CD14-positive monocyte (primary cell): ENCODE data around the gene ZNF584. TPM values are rescaled to one million over a fixed set of nuclear protein-coding genes. Genes with fewer than 3 reads are reported as not detected.

Source experiments
- DNase-seq, 3 donors: peaks; one replicate each; pipeline ENCODE4 v3.0.0-alpha.2; 2011 to 2022
- H2AFZ ChIP-seq: 2 replicates; pipeline ENCODE4 v1.6.0; 2012; ENCODE audit warnings: mild to moderate bottlenecking, low read depth, low read length, inconsistent platforms; ENCODE audit not compliant: insufficient read depth, poor library complexity, severe bottlenecking
- H3K27ac ChIP-seq, 2 donors: 1 replicate in 1 of 2; 2 replicates in 1 of 2; pipeline ENCODE4 v1.5.1; 2012 to 2013; ENCODE audit warnings: low read length in 2 of 2, control low read depth in 1 of 2, inconsistent platforms in 1 of 2, low read depth in 1 of 2, mild to moderate bottlenecking in 1 of 2
- H3K27me3 ChIP-seq, 2 donors: one replicate each; pipeline versions ENCODE4 v1.6.0 to v1.6.1; 2011 to 2013; ENCODE audit warnings: low read length in 2 of 2; ENCODE audit not compliant: control insufficient read depth in 2 of 2, insufficient read depth in 2 of 2
- H3K36me3 ChIP-seq, 2 donors: replicated peaks in 1 of 2; 1 replicate in 1 of 2; 2 replicates in 1 of 2; pipeline versions ENCODE4 v1.5.1 to v1.6.1; 2012 to 2013; ENCODE audit warnings: low read length in 2 of 2, control low read depth in 1 of 2, inconsistent platforms in 1 of 2, mild to moderate bottlenecking in 1 of 2; ENCODE audit not compliant: insufficient read depth in 2 of 2, control insufficient read depth in 1 of 2
- H3K4me1 ChIP-seq, 2 donors: 1 replicate in 1 of 2; 2 replicates in 1 of 2; pipeline versions ENCODE4 v1.5.1 to v1.6.1; 2012 to 2013; ENCODE audit warnings: low read length in 2 of 2, control low read depth in 1 of 2, inconsistent platforms in 1 of 2, mild to moderate bottlenecking in 1 of 2, moderate library complexity in 1 of 2; ENCODE audit not compliant: insufficient read depth in 2 of 2, control insufficient read depth in 1 of 2
- H3K4me2 ChIP-seq: replicated peaks from 2 replicates; pipeline ENCODE3; 2012; ENCODE audit warnings: low read length, moderate library complexity, mild to moderate bottlenecking; ENCODE audit not compliant: poor library complexity, severe bottlenecking; ENCODE audit errors: extremely low read depth
- H3K4me3 ChIP-seq, 3 experiments: fragments of 200-600 bp in 1 of 3; sonication (generic) in 1 of 3; replicated peaks in 1 of 3; 1 replicate in 2 of 3; 2 replicates in 1 of 3; pipeline ENCODE4 v1.5.1; 2011 to 2013; ENCODE audit warnings: low read length in 3 of 3, mild to moderate bottlenecking in 3 of 3, control low read depth in 2 of 3, low read depth in 2 of 3, inconsistent platforms in 1 of 3, moderate library complexity in 1 of 3
- H3K79me2 ChIP-seq: 2 replicates; pipeline ENCODE4 v1.6.0; 2012; ENCODE audit warnings: mild to moderate bottlenecking, control low read depth, inconsistent platforms, low read length, moderate library complexity; ENCODE audit not compliant: insufficient read depth
- H3K9ac ChIP-seq: 2 replicates; pipeline ENCODE4 v1.6.0; 2017; ENCODE audit warnings: low read length, mild to moderate bottlenecking; ENCODE audit not compliant: insufficient read depth, poor library complexity, severe bottlenecking
- H3K9me3 ChIP-seq, 2 donors: replicated peaks in 1 of 2; 1 replicate in 1 of 2; 2 replicates in 1 of 2; pipeline versions ENCODE4 v1.5.1 to v1.6.1; 2012 to 2013; ENCODE audit warnings: low read length in 2 of 2, control low read depth in 1 of 2; ENCODE audit not compliant: control insufficient read depth in 1 of 2, insufficient read depth in 1 of 2
- H4K20me1 ChIP-seq: 2 replicates; pipeline ENCODE4 v1.6.0; 2012; ENCODE audit warnings: mild to moderate bottlenecking, low read length, control low read depth, moderate library complexity; ENCODE audit not compliant: insufficient read depth
- H3K27ac Mint-ChIP-seq, 7 donors: one replicate each; pipeline ENCODE4 v1.8.0; 2020; ENCODE audit warnings: mild to moderate bottlenecking in 7 of 7, mixed read lengths in 7 of 7, moderate library complexity in 6 of 7, inconsistent platforms in 2 of 7
- H3K27me3 Mint-ChIP-seq, 3 donors: one replicate each; pipeline ENCODE4 v1.8.0; 2021 to 2022; ENCODE audit warnings: low read depth in 3 of 3, mild to moderate bottlenecking in 3 of 3, mixed read lengths in 3 of 3, moderate library complexity in 3 of 3, inconsistent platforms in 1 of 3
- H3K36me3 Mint-ChIP-seq, 2 donors: one replicate each; pipeline ENCODE4 v1.8.0; 2020; ENCODE audit warnings: mixed read lengths in 2 of 2, inconsistent platforms in 1 of 2, mild to moderate bottlenecking in 1 of 2
- H3K4me1 Mint-ChIP-seq: one replicate; pipeline ENCODE4 v1.8.0; 2020; ENCODE audit warnings: mild to moderate bottlenecking, mixed read lengths
- H3K4me3 Mint-ChIP-seq, 2 donors: one replicate each; pipeline ENCODE4 v1.8.0; 2020; ENCODE audit warnings: mild to moderate bottlenecking in 2 of 2, mixed read lengths in 2 of 2, moderate library complexity in 1 of 2
- H3K9me3 Mint-ChIP-seq, 7 donors: one replicate each; pipeline ENCODE4 v1.8.0; 2020 to 2022; ENCODE audit warnings: mixed read lengths in 7 of 7, mild to moderate bottlenecking in 6 of 7, moderate library complexity in 6 of 7, inconsistent platforms in 2 of 7
- CTCF ChIP-seq: fragments of 200-600 bp; IDR thresholded peaks from one replicate; pipeline ENCODE4 v1.8.0; 2022; ENCODE audit warnings: antibody characterized with exemption, mild to moderate bottlenecking
- WGBS: methylation state at CpG from one replicate; pipeline ENCODE4 v1.1.5; 2013; ENCODE audit warnings: missing lambda C conversion rate; ENCODE audit not compliant: insufficient coverage; 5-methylcytosine and 5-hydroxymethylcytosine counted together
- intact Hi-C, 2 donors: fragments of 100-400 bp; cut with micrococcal nuclease; formaldehyde crosslinking; loops; one replicate each; pipeline versions ENCODE4 v1.15.0 to v1.15.1; 2023
- polyA plus RNA-seq, 3 donors: library from polyadenylated mRNA; depleted of rRNA in 1 of 3; unstranded in 2 of 3; stranded (reverse) in 1 of 3; fragments of 300-500 nt in 2 of 3; fragments of >200 nt in 1 of 3; fragmentation: Illumina TruSeq in 2 of 3; gene quantifications; 1 replicate in 2 of 3; 2 replicates in 1 of 3; pipeline ENCODE4 v1.2.3, GENCODE V29; 2012 to 2021

The ZNF584 gene
- polyA plus RNA-seq, 3 donors: 1.2 to 3.1 (median 1.7) TPM

GRCh38 chr19:58417071-58417470 lies 8.6 kb downstream of the ZNF584 start:
- Histone ChIP-seq H3K4me3 (no peak overlapping the region), H4K20me1 (no peaks in the 10 kb centered on the region), H3K27me3 (no peaks in the 10 kb centered on the region), H3K27ac (no peak overlapping the region), H3K9me3 (peaks cover 29 to 58% of the 10 kb centered on the region in 2 donors), H2AFZ (no peak overlapping the region), H3K79me2 (no peaks in the 10 kb centered on the region), H3K9ac (no peak overlapping the region), H3K36me3 (peaks cover 19 to 36% of the 10 kb centered on the region in 2 donors), H3K4me1 (no peaks in the 10 kb centered on the region), H3K4me2 (no peak overlapping the region)
- Mint-ChIP-seq H3K27me3 (peaks cover 0 to 4% (median 0%) of the 10 kb centered on the region in 3 donors), H3K27ac (peak overlapping the region in 1 of 7 donors; percentile 9), H3K4me3 (no peak overlapping the region), H3K9me3 (peaks cover 14 to 55% (median 45%) of the 10 kb centered on the region in 7 donors), H3K36me3 (peaks cover 24 to 41% of the 10 kb centered on the region in 2 donors), H3K4me1 (no peaks in the 10 kb centered on the region)
- no peak for TF ChIP-seq CTCF
- WGBS: 97% methylated on average over 3 of the region's 7 CpGs
- intact Hi-C loops: no loop called here
- no peak for DNase-seq

GRCh38 chr19:58428617-58429016 lies 20.2 kb downstream of the ZNF584 start:
- Histone ChIP-seq H3K9ac (no peak overlapping the region), H3K4me1 (no peaks in the 10 kb centered on the region), H3K27me3 (no peaks in the 10 kb centered on the region), H3K4me2 (no peak overlapping the region), H3K79me2 (no peaks in the 10 kb centered on the region), H3K4me3 (no peak overlapping the region), H3K36me3 (peaks cover 1 to 18% of the 10 kb centered on the region in 2 donors), H2AFZ (no peak overlapping the region), H3K27ac (no peak overlapping the region), H3K9me3 (peaks cover 82 to 94% of the 10 kb centered on the region in 2 donors), H4K20me1 (no peaks in the 10 kb centered on the region)
- Mint-ChIP-seq H3K4me1 (no peaks in the 10 kb centered on the region), H3K4me3 (no peak overlapping the region), H3K9me3 (peaks cover 55 to 94% (median 85%) of the 10 kb centered on the region in 7 donors), H3K36me3 (peaks cover 0 to 8% of the 10 kb centered on the region in 2 donors), H3K27me3 (peaks cover 0 to 3% (median 0%) of the 10 kb centered on the region in 3 donors), H3K27ac (no peak overlapping the region)
- 100% methylated on average over 1 of the region's 1 CpG for WGBS
- DNase-seq: no peak
- intact Hi-C loops: no loop called here
- TF ChIP-seq CTCF: no peak
